HEK293 (cell line): ENCODE measurements around the gene KRT7.

Experiments
- AEBP2 ChIP-seq: fragments of 450-650 bp; formaldehyde crosslinking; IDR thresholded peaks from 2 replicates; pipeline ENCODE4 v1.5.1; 2016; ENCODE audit warnings: missing biosample characterization, missing genetic modification characterization, borderline replicate concordance
- GFI1B ChIP-seq: fragments of 450-650 bp; formaldehyde crosslinking; IDR thresholded peaks from 2 replicates; pipeline ENCODE4 v1.5.1; 2016; ENCODE audit warnings: missing biosample characterization, missing genetic modification characterization
- GLI2 ChIP-seq: fragments of 450-650 bp; formaldehyde crosslinking; IDR thresholded peaks from 2 replicates; pipeline ENCODE4; 2017; ENCODE audit warnings: missing biosample characterization, missing genetic modification characterization, low read depth, borderline replicate concordance
- HIC1 ChIP-seq: fragments of 450-650 bp; formaldehyde crosslinking; IDR thresholded peaks from 2 replicates; pipeline ENCODE4 v1.5.1; 2016; ENCODE audit warnings: missing biosample characterization, missing genetic modification characterization
- HOXA7 ChIP-seq: sonication (generic); formaldehyde crosslinking; IDR thresholded peaks from 2 replicates; pipeline ENCODE4 v1.8.1; 2022; ENCODE audit warnings: missing genetic modification reagents, borderline replicate concordance
- MYNN ChIP-seq: fragments of 450-650 bp; formaldehyde crosslinking; IDR thresholded peaks from 2 replicates; pipeline ENCODE4 v1.5.1; 2016; ENCODE audit warnings: missing biosample characterization, missing genetic modification characterization, borderline replicate concordance
- PBX3 ChIP-seq: sonication (generic); formaldehyde crosslinking; IDR thresholded peaks from 2 replicates; pipeline ENCODE4 v1.8.1; 2022; ENCODE audit warnings: mild to moderate bottlenecking, moderate library complexity, missing genetic modification reagents
- SP2 ChIP-seq: fragments of 450-650 bp; formaldehyde crosslinking; IDR thresholded peaks from 2 replicates; pipeline ENCODE4 v1.5.1; 2016; ENCODE audit warnings: missing biosample characterization, missing genetic modification characterization
- SP7 ChIP-seq: fragments of 450-650 bp; formaldehyde crosslinking; IDR thresholded peaks from 2 replicates; pipeline ENCODE4 v1.5.1; 2016; ENCODE audit warnings: missing biosample characterization, missing genetic modification characterization
- TRIM28 ChIP-seq: IDR thresholded peaks from 2 replicates; pipeline ENCODE4 v1.6.1; 2011; ENCODE audit warnings: low read length, control low read depth, borderline replicate concordance
- TSHZ1 ChIP-seq: fragments of 450-650 bp; formaldehyde crosslinking; IDR thresholded peaks from 2 replicates; pipeline ENCODE4 v1.5.1; 2016; ENCODE audit warnings: missing biosample characterization, missing genetic modification characterization, borderline replicate concordance
- ZBTB20 ChIP-seq: fragments of 450-650 bp; formaldehyde crosslinking; IDR thresholded peaks from 2 replicates; pipeline ENCODE4 v1.5.1; 2016; ENCODE audit warnings: missing biosample characterization, missing genetic modification characterization
- ZBTB21 ChIP-seq: fragments of 450-650 bp; formaldehyde crosslinking; IDR thresholded peaks from 2 replicates; pipeline ENCODE4 v1.5.1; 2017; ENCODE audit warnings: missing biosample characterization, missing genetic modification characterization
- ZBTB6 ChIP-seq: fragments of 450-650 bp; formaldehyde crosslinking; IDR thresholded peaks from 2 replicates; pipeline ENCODE4 v1.5.1; 2017; ENCODE audit warnings: missing biosample characterization, missing genetic modification characterization
- ZBTB7A ChIP-seq: fragments of 450-650 bp; formaldehyde crosslinking; IDR thresholded peaks from 2 replicates; pipeline ENCODE4 v1.5.1; 2016; ENCODE audit warnings: low read depth, missing biosample characterization, missing genetic modification characterization
- ZEB2 ChIP-seq: fragments of 450-650 bp; formaldehyde crosslinking; IDR thresholded peaks from 2 replicates; pipeline ENCODE4 v1.5.1; 2016; ENCODE audit warnings: missing biosample characterization, missing genetic modification characterization
- ZFP37 ChIP-seq: fragments of 450-650 bp; formaldehyde crosslinking; IDR thresholded peaks from 2 replicates; pipeline ENCODE4 v1.5.1; 2016; ENCODE audit warnings: missing biosample characterization, missing genetic modification characterization
- ZNF148 ChIP-seq: fragments of 450-650 bp; formaldehyde crosslinking; IDR thresholded peaks from 2 replicates; pipeline ENCODE4 v1.5.0; 2017; ENCODE audit warnings: missing biosample characterization, missing genetic modification characterization, borderline replicate concordance
- ZNF174 ChIP-seq: fragments of 450-650 bp; formaldehyde crosslinking; IDR thresholded peaks from 2 replicates; pipeline ENCODE4 v1.5.0; 2017; ENCODE audit warnings: missing biosample characterization, mild to moderate bottlenecking, missing genetic modification characterization
- ZNF184 ChIP-seq: fragments of 450-650 bp; IDR thresholded peaks from 2 replicates; pipeline ENCODE4 v1.5.1; 2018; ENCODE audit warnings: missing biosample characterization, mild to moderate bottlenecking, missing genetic modification characterization
- ZNF311 ChIP-seq: fragments of 450-650 bp; formaldehyde crosslinking; IDR thresholded peaks from 2 replicates; pipeline ENCODE4 v1.5.1; 2017; ENCODE audit warnings: missing biosample characterization, missing genetic modification characterization, borderline replicate concordance
- ZNF416 ChIP-seq: fragments of 450-650 bp; formaldehyde crosslinking; IDR thresholded peaks from 2 replicates; pipeline ENCODE4 v1.5.1; 2016; ENCODE audit warnings: missing biosample characterization, missing genetic modification characterization
- ZNF639 ChIP-seq: fragments of 450-650 bp; formaldehyde crosslinking; IDR thresholded peaks from 2 replicates; pipeline ENCODE4 v1.5.1; 2016; ENCODE audit warnings: missing biosample characterization, missing genetic modification characterization
- ZNF830 ChIP-seq: fragments of 450-650 bp; IDR thresholded peaks from 2 replicates; pipeline ENCODE4 v1.5.0; 2018; ENCODE audit warnings: missing biosample characterization, missing genetic modification characterization, low read depth, mild to moderate bottlenecking, moderate library complexity
- ZNF837 ChIP-seq: fragments of 450-650 bp; formaldehyde crosslinking; IDR thresholded peaks from 2 replicates; pipeline ENCODE4 v1.5.1; 2016; ENCODE audit warnings: missing biosample characterization, missing genetic modification characterization
- ZSCAN16 ChIP-seq: fragments of 450-650 bp; formaldehyde crosslinking; IDR thresholded peaks from 2 replicates; pipeline ENCODE4 v1.5.1; 2016; ENCODE audit warnings: missing biosample characterization, missing genetic modification characterization

KRT7 gene

GRCh38 chr12:52246720-52247621 is 13.9 kb downstream of the KRT7 start (continued):
- peak; percentile 54 for TF ChIP-seq ZBTB20 (tag by site-specific recombination)
- TF ChIP-seq GLI2 (tag by site-specific recombination): no peak
- no peak for TF ChIP-seq GFI1B (tag by site-specific recombination)
- peak; percentile 79 for TF ChIP-seq ZEB2 (tag by site-specific recombination)
- no peak for TF ChIP-seq TRIM28
- TF ChIP-seq ZBTB21: 0 out of 2 replicates have a peak, but pooled peaks have one; percentile 17
- no peak for TF ChIP-seq ZBTB6 (tag by site-specific recombination)
- no peak for TF ChIP-seq ZSCAN16
- TF ChIP-seq PBX3 (CRISPR knock-in tag): no peak
- TF ChIP-seq MYNN: no peak
- TF ChIP-seq SP2 (tag by site-specific recombination): no peak
- TF ChIP-seq ZNF311 (tag by site-specific recombination): no peak
- no peak for TF ChIP-seq ZNF830
- no peak for TF ChIP-seq ZNF416 (tag by site-specific recombination)
- TF ChIP-seq ZFP37 (tag by site-specific recombination): no peak
- TF ChIP-seq ZNF639 (tag by site-specific recombination): no peak
- no peak for TF ChIP-seq HOXA7 (CRISPR knock-in tag)
- no peak for TF ChIP-seq HIC1 (tag by site-specific recombination)
- no peak for TF ChIP-seq AEBP2
- TF ChIP-seq ZNF174 (tag by site-specific recombination): no peak
- TF ChIP-seq SP7 (tag by site-specific recombination): peak; percentile 90
- no peak for TF ChIP-seq ZNF837 (tag by site-specific recombination)
- TF ChIP-seq ZNF148 (tag by site-specific recombination): no peak
- no peak for TF ChIP-seq ZNF184 (tag by site-specific recombination)
- TF ChIP-seq TSHZ1 (tag by site-specific recombination): no peak
- TF ChIP-seq ZBTB7A: no peak
